A549 treated with CpdA at 1 μM for 4 hours (cell line): ENCODE results near the gene TBC1D22A. TPM values are rescaled to one million over a fixed set of nuclear protein-coding genes. Genes with fewer than 3 reads are reported as not detected.

Source experiments
- total RNA-seq: library from RNA; stranded (reverse); fragments of 200-300 nt; extraction: Qiagen RNA extraction; gene quantifications from 5 replicates; pipeline ENCODE4 v1.2.3, GENCODE V29; 2022; ENCODE audit warnings: low read depth

The TBC1D22A gene, protein sequence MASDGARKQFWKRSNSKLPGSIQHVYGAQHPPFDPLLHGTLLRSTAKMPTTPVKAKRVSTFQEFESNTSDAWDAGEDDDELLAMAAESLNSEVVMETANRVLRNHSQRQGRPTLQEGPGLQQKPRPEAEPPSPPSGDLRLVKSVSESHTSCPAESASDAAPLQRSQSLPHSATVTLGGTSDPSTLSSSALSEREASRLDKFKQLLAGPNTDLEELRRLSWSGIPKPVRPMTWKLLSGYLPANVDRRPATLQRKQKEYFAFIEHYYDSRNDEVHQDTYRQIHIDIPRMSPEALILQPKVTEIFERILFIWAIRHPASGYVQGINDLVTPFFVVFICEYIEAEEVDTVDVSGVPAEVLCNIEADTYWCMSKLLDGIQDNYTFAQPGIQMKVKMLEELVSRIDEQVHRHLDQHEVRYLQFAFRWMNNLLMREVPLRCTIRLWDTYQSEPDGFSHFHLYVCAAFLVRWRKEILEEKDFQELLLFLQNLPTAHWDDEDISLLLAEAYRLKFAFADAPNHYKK
- total RNA-seq = 8.8 to 10.4 TPM (median 10.1 TPM) in 5 replicates

GRCh38 chr22:46762238-46763050 lies at the start of gene TBC1D22A:
TSS of gene TBC1D22A (plus strand) at chr22:46762650. CDS start at chr22:46762787, 137 bp downstream.

DNA sequence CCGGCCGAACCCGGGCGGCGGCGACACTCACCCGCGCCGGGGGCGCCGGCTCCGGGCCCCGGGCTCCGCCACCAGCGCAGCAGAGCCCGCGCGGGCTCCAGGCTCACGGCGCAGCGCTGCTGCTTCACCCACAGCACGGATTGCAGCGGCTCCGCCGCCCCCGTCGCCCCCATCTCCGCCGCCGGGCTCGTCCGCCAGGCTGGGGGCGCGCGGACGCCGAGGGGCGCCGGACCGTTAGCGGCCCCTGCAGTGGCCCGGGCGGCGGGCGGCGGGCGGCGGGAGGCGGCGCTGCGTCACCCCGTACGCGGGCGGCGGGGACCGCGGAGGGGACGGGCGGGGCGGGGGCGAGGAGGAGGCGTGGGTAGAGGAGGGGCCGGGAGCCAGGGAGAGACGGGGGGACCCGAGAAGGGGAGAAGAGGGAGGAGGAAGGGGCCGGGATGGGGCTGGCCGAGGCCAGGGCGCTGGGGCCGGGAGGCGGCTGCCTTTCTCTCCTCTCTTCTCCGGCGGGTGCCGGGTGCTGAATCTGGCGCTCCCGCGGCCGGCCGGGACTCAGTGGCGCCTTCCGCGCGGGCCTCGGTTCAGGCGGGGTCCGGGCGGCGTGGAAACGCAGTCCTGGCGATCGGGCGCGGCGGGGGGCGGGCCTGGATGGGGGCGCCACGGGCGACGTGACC lies 24.3 kb upstream of the TBC1D22A start, which contains the start of gene CERK:
Gene CERK (minus strand): TSS at position 277 of the 671 bp plus-strand sequence. CDS start 104 bp downstream, at position 173.

Other genes with a start within 250 kb of the TBC1D22A start
- gene CELSR1, start 225.0 kb upstream of the TBC1D22A start, total RNA-seq = 23.2 to 26.2 TPM (median 25.6 TPM) in 5 replicates
- 7.1 to 12.3 TPM (median 11.0 TPM) in 5 replicates for gene GRAMD4, start 142.3 kb upstream of the TBC1D22A start, total RNA-seq
- gene CERK, start 24.4 kb upstream of the TBC1D22A start, total RNA-seq = 23.5 to 25.6 TPM (median 24.9 TPM) in 5 replicates